Measurements from ENCODE around the gene TBC1D22A. TPM values are rescaled to one million over a fixed set of nuclear protein-coding genes. Genes with fewer than 3 reads are reported as not detected.
A peak's percentile ranks its signal among the peaks of the same experiment; 100 is the strongest.

Gene TBC1D22A
- total RNA-seq, 2 donors from 2014 or later: 21.0 to 27.9 TPM

GRCh38 chr22:46795140-46795539, 32.7 kb downstream of the TBC1D22A start:
- no peak overlapping the region for H3K4me3 Mint-ChIP-seq
- peaks cover 6% of the 10 kb centered on the region for H3K4me1 Mint-ChIP-seq
- H3K27me3 Mint-ChIP-seq (ENCODE audit: insufficient read depth): no peaks in the 10 kb centered on the region
- Histone ChIP-seq H3K4me3 (ENCODE audit: low read length) (no peak overlapping the region), H3K36me3 (ENCODE audit: control insufficient read depth, insufficient read depth, low read length) (peaks cover 29% of the 10 kb centered on the region), H3K27me3 (ENCODE audit: control insufficient read depth, insufficient read depth, low read length, poor library complexity, severe bottlenecking) (no peaks in the 10 kb centered on the region), H3K4me1 (ENCODE audit: control insufficient read depth, insufficient read depth, low read length) (no peaks in the 10 kb centered on the region), H3K9ac (ENCODE audit: extremely low read depth, low read length, poor library complexity, severe bottlenecking) (no peak overlapping the region), H3K27ac (ENCODE audit: low read depth, low read length) (peak overlapping the region; percentile 40), H3K9me3 (ENCODE audit: control insufficient read depth, low read length) (no peaks in the 10 kb centered on the region)
- H3K9me3 Mint-ChIP-seq: no peaks in the 10 kb centered on the region
- no peak for TF ChIP-seq CTCF (conservative IDR thresholded peaks at IDR 0.05)
- H3K36me3 Mint-ChIP-seq (ENCODE audit: low read depth): peaks cover 33% of the 10 kb centered on the region
- 89 to 95% methylated on average over 3 to 9 of the region's 9 CpGs for WGBS, 2 experiments (ENCODE audit: insufficient coverage in 1 of 2, insufficient read length in 1 of 2)
- DNase-seq: no peak
- H3K27ac Mint-ChIP-seq: no peak overlapping the region

- H3K27ac Mint-ChIP-seq: no peak overlapping the region
- H3K4me1 Mint-ChIP-seq: peaks cover 6% of the 10 kb centered on the region
- H3K9me3 ChIP-seq (ENCODE audit: control insufficient read depth, low read length): no peaks in the 10 kb centered on the region
- no peak overlapping the region for H3K4me3 ChIP-seq (ENCODE audit: low read length)
- H3K4me1 ChIP-seq (ENCODE audit: control insufficient read depth, insufficient read depth, low read length): no peaks in the 10 kb centered on the region
- no peak overlapping the region for H3K4me3 Mint-ChIP-seq
- no peaks in the 10 kb centered on the region for H3K9me3 Mint-ChIP-seq
- WGBS, 2 experiments (ENCODE audit: insufficient coverage in 1 of 2, insufficient read length in 1 of 2): 90 to 100% methylated on average over 1 to 15 of the region's 15 CpGs
- DNase-seq: no peak
- H3K27me3 Mint-ChIP-seq (ENCODE audit: insufficient read depth): no peaks in the 10 kb centered on the region
- H3K36me3 ChIP-seq (ENCODE audit: control insufficient read depth, insufficient read depth, low read length): peaks cover 37% of the 10 kb centered on the region
- H3K27ac ChIP-seq (ENCODE audit: low read depth, low read length): peak overlapping the region; percentile 55
- no peak for TF ChIP-seq CTCF (conservative IDR thresholded peaks at IDR 0.05)
- H3K36me3 Mint-ChIP-seq (ENCODE audit: low read depth): peaks cover 40% of the 10 kb centered on the region
- H3K9ac ChIP-seq (ENCODE audit: extremely low read depth, low read length, poor library complexity, severe bottlenecking): no peak overlapping the region
- H3K27me3 ChIP-seq (ENCODE audit: control insufficient read depth, insufficient read depth, low read length, poor library complexity, severe bottlenecking): no peaks in the 10 kb centered on the region
These were observed 33.6 kb downstream of the TBC1D22A start for GRCh38 chr22:46795845-46796565.

- H3K27ac Mint-ChIP-seq: peak overlapping the region; percentile 27
- Histone ChIP-seq H3K36me3 (ENCODE audit: control insufficient read depth, insufficient read depth, low read length) (peaks cover 43% of the 10 kb centered on the region), H3K9ac (ENCODE audit: extremely low read depth, low read length, poor library complexity, severe bottlenecking) (no peak overlapping the region)
These were observed 34.2 kb downstream of the TBC1D22A start for GRCh38 chr22:46796566-46797195.

More at GRCh38 chr22:46796566-46797195, 34.2 kb downstream of the TBC1D22A start:
- Mint-ChIP-seq H3K9me3 (no peaks in the 10 kb centered on the region), H3K27me3 (ENCODE audit: insufficient read depth) (no peaks in the 10 kb centered on the region), H3K36me3 (ENCODE audit: low read depth) (peaks cover 44% of the 10 kb centered on the region), H3K4me3 (no peak overlapping the region), H3K4me1 (peaks cover 6% of the 10 kb centered on the region)
- Histone ChIP-seq H3K9me3 (ENCODE audit: control insufficient read depth, low read length) (no peaks in the 10 kb centered on the region), H3K27ac (ENCODE audit: low read depth, low read length) (no peak overlapping the region), H3K27me3 (ENCODE audit: control insufficient read depth, insufficient read depth, low read length, poor library complexity, severe bottlenecking) (no peaks in the 10 kb centered on the region), H3K4me1 (ENCODE audit: control insufficient read depth, insufficient read depth, low read length) (no peaks in the 10 kb centered on the region), H3K4me3 (ENCODE audit: low read length) (no peak overlapping the region)
- peak; percentile 35 for DNase-seq
- TF ChIP-seq CTCF (conservative IDR thresholded peaks at IDR 0.05): no peak
- WGBS, 2 experiments (ENCODE audit: insufficient coverage in 1 of 2, insufficient read length in 1 of 2): 87 to 90% methylated on average over 9 to 17 of the region's 17 CpGs

All from endodermal cell (in vitro differentiated cells).